ENCODE results near the gene SH3BP4. TPM values are rescaled to one million over a fixed set of nuclear protein-coding genes. Genes with fewer than 3 reads are reported as not detected.

SH3BP4 gene
- total and polyA plus RNA-seq, 2 of the 13 experiments (the other 11 are each of a cell fraction or from before 2014, with no cell fraction given) = 34.6 to 99.1 TPM

DNA sequence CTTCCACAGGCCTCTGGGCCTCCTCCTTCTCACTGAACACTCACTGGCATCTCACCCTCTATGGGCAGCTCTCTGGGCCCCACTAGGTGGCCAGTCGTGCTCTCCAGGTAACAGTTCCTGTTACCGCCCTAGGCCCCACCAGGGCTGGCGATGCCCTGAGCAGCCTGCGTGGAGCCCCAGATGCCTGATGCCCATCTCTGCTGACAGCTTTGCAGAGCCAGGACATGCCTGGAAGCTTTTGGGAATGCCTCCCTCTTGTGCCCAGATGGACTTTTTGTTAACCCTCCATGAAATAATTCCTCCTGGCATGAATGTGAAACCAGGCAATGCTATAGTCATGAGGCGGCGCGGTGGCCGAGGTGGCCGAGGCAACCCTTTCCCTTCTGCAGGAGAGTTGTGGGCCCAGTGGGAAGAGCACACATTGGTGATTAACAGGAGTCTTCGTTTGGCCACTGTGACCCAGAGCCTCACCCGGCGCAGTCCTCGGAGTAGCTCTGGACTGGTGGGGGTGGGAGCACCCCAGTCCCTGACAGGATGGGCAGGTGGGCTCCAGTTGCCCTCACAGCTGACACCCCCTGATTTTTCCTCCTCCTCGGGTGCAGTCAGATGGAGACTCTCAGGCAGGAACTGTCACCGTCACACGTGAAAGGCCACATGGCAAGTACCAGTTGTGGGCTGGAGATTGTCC is 80.0 kb downstream of the SH3BP4 start:
- ChIA-PET CTCF (ENCODE audit: low intra/inter-chr PET ratio, low total read pairs) (no interaction called here), POLR2A (no interaction called here)
- Histone ChIP-seq H4K20me1 (ENCODE audit: insufficient read depth, low read length) (peaks cover 83% of the 10 kb centered on the region), H3K27me3 (ENCODE audit: control insufficient read depth in 1 of 2, insufficient read depth in 2 of 2, low read length in 2 of 2) (no peaks in the 10 kb centered on the region), H3K36me3 (replicated peaks in 1 of 2; ENCODE audit: control insufficient read depth in 1 of 2, insufficient read depth in 2 of 2, low read length in 2 of 2) (peaks cover 34 to 73% of the 10 kb centered on the region in 2 experiments), H3K9me3 (ENCODE audit: low read length) (no peaks in the 10 kb centered on the region), H3K9ac (ENCODE audit: insufficient read depth, low read depth, low read length) (no peak overlapping the region), H3K4me3 (replicated peaks in 1 of 3; ENCODE audit: insufficient read depth in 1 of 3, low read depth in 2 of 3, low read length in 3 of 3) (no peak overlapping the region), H3K4me1 (ENCODE audit: insufficient read depth, low read length) (peaks cover 8% of the 10 kb centered on the region; the same call in 1 of the 2 replicates), H3K79me2 (ENCODE audit: insufficient read depth, low read length) (peaks cover 68% of the 10 kb centered on the region), H3K4me2 (ENCODE audit: low read depth, low read length) (no peak overlapping the region), H3K27ac (ENCODE audit: extremely low read length, insufficient read depth, low read length) (no peak overlapping the region), H2AFZ (ENCODE audit: low read length) (no peak overlapping the region)
- DNase-seq (ENCODE audit: low spot score) (no peak), FAIRE-seq (no peak), ATAC-seq (peak; percentile 9; the same call in 1 of the 3 replicates)
- TF ChIP-seq MIXL1 (CRISPR knock-in tag; IDR thresholded peaks at IDR 0.05) (no peak), BRD4 (CRISPR knock-in tag; IDR thresholded peaks at IDR 0.05) (no peak), ATM (IDR thresholded peaks at IDR 0.05; ENCODE audit: borderline replicate concordance) (no peak), ZNF720 (CRISPR knock-in tag; IDR thresholded peaks at IDR 0.05) (no peak), AGO2 (optimal IDR thresholded peaks at IDR 0.05; ENCODE audit: low read depth, low read length) (peak; percentile 37), ZFX (CRISPR knock-in tag; IDR thresholded peaks at IDR 0.05; ENCODE audit: low read depth) (no peak), POLR2A (IDR thresholded peaks at IDR 0.05; ENCODE audit: insufficient read depth in 1 of 2, low read depth in 2 of 2, low read length in 2 of 2) (0 out of 4 replicates have a peak, but pooled peaks of 1 of the 2 experiments have one; percentile 8), ZNF891 (CRISPR knock-in tag; IDR thresholded peaks at IDR 0.05) (no peak), HOXA3 (CRISPR knock-in tag; IDR thresholded peaks at IDR 0.05) (no peak), ZKSCAN5 (CRISPR knock-in tag; IDR thresholded peaks at IDR 0.05) (no peak), MIER2 (CRISPR knock-in tag; IDR thresholded peaks at IDR 0.05) (no peak), HMG20A (CRISPR knock-in tag; IDR thresholded peaks at IDR 0.05; ENCODE audit: borderline replicate concordance) (no peak), NAIF1 (CRISPR knock-in tag; IDR thresholded peaks at IDR 0.05; ENCODE audit: borderline replicate concordance) (no peak), PITX1 (CRISPR knock-in tag; IDR thresholded peaks at IDR 0.05) (no peak), ZBTB8A (CRISPR knock-in tag; IDR thresholded peaks at IDR 0.05; ENCODE audit: borderline replicate concordance, low read depth) (no peak)
- TF ChIP-seq, protein P1, sequence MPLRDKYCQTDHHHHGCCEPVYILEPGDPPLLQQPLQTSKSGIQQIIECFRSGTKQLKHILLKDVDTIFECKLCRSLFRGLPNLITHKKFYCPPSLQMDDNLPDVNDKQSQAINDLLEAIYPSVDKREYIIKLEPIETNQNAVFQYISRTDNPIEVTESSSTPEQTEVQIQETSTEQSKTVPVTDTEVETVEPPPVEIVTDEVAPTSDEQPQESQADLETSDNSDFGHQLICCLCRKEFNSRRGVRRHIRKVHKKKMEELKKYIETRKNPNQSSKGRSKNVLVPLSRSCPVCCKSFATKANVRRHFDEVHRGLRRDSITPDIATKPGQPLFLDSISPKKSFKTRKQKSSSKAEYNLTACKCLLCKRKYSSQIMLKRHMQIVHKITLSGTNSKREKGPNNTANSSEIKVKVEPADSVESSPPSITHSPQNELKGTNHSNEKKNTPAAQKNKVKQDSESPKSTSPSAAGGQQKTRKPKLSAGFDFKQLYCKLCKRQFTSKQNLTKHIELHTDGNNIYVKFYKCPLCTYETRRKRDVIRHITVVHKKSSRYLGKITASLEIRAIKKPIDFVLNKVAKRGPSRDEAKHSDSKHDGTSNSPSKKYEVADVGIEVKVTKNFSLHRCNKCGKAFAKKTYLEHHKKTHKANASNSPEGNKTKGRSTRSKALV (CRISPR knock-in tag; IDR thresholded peaks at IDR 0.05) = no peak
- TF ChIP-seq, protein P2, sequence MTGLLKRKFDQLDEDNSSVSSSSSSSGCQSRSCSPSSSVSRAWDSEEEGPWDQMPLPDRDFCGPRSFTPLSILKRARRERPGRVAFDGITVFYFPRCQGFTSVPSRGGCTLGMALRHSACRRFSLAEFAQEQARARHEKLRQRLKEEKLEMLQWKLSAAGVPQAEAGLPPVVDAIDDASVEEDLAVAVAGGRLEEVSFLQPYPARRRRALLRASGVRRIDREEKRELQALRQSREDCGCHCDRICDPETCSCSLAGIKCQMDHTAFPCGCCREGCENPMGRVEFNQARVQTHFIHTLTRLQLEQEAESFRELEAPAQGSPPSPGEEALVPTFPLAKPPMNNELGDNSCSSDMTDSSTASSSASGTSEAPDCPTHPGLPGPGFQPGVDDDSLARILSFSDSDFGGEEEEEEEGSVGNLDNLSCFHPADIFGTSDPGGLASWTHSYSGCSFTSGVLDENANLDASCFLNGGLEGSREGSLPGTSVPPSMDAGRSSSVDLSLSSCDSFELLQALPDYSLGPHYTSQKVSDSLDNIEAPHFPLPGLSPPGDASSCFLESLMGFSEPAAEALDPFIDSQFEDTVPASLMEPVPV (CRISPR knock-in tag; IDR thresholded peaks at IDR 0.05) = no peak
- TF ChIP-seq, protein P3, sequence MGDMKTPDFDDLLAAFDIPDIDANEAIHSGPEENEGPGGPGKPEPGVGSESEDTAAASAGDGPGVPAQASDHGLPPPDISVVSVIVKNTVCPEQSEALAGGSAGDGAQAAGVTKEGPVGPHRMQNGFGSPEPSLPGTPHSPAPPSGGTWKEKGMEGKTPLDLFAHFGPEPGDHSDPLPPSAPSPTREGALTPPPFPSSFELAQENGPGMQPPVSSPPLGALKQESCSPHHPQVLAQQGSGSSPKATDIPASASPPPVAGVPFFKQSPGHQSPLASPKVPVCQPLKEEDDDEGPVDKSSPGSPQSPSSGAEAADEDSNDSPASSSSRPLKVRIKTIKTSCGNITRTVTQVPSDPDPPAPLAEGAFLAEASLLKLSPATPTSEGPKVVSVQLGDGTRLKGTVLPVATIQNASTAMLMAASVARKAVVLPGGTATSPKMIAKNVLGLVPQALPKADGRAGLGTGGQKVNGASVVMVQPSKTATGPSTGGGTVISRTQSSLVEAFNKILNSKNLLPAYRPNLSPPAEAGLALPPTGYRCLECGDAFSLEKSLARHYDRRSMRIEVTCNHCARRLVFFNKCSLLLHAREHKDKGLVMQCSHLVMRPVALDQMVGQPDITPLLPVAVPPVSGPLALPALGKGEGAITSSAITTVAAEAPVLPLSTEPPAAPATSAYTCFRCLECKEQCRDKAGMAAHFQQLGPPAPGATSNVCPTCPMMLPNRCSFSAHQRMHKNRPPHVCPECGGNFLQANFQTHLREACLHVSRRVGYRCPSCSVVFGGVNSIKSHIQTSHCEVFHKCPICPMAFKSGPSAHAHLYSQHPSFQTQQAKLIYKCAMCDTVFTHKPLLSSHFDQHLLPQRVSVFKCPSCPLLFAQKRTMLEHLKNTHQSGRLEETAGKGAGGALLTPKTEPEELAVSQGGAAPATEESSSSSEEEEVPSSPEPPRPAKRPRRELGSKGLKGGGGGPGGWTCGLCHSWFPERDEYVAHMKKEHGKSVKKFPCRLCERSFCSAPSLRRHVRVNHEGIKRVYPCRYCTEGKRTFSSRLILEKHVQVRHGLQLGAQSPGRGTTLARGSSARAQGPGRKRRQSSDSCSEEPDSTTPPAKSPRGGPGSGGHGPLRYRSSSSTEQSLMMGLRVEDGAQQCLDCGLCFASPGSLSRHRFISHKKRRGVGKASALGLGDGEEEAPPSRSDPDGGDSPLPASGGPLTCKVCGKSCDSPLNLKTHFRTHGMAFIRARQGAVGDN (CRISPR knock-in tag; IDR thresholded peaks at IDR 0.05) = peak; percentile 20; the same call in 1 of the 2 replicates
- in situ Hi-C loops (cut with HindIII; ENCODE audit: extremely low pct_ligation_motif_present, low pct_unique_long_range_greater_than_20kb) (no loop called here), intact Hi-C loops (cut with micrococcal nuclease; ENCODE audit: unreplicated experiment) (no loop called here)
- WGBS (ENCODE audit: low lambda C conversion rate) = 96% methylated on average over 16 of the region's 16 CpGs
- no TSS peak for BruUV-seq (replicated peaks)

Measured in HepG2 (cell line).